T-helper 2 cell treated with Interferon-gamma antibody and Interleukin-4, amounts not matched to agents 100 ng/mL and 5 ng/mL, for 36 hours (primary cell): Measurements from ENCODE around the gene CACNA1E. TPM values are rescaled to one million over a fixed set of nuclear protein-coding genes. Genes with fewer than 3 reads are reported as not detected.
"Not testable (repeated sequence)": the region's sequence is repeated elsewhere in the genome, so short reads cannot be mapped to it uniquely, and the experiment has no call there.

Experiments used
- intact Hi-C: fragments of 100-400 bp; cut with micrococcal nuclease; formaldehyde crosslinking; loops from one replicate; pipeline ENCODE4 v1.15.1; 2023
- total RNA-seq: library from RNA; stranded (reverse); gene quantifications from 2 replicates; pipeline ENCODE4 v1.2.3, GENCODE V29; 2022

Gene CACNA1E
- total RNA-seq, 1 donor from 2014 or later = 0.05 TPM

DNA sequence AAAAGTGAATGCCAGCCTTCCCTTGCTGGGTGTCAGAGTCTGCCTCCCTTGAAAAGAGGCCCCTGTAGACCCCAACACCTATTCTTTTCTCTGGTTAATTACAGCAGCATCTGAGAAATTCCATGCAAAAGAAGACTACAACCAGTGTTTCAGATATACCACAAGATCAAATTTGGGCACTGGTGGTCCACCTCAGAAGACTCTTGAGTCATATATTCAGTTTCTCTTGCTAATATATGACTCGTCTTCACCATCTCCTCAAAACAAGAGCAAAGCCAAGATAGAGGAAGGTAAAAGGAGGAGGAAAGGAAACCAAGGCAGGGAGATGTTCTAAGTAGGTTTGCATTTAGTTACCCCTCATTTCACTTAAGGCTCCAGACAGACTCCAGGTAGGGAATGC, 318.3 kb downstream of the CACNA1E start:
- intact Hi-C loops = no loop called here

DNA sequence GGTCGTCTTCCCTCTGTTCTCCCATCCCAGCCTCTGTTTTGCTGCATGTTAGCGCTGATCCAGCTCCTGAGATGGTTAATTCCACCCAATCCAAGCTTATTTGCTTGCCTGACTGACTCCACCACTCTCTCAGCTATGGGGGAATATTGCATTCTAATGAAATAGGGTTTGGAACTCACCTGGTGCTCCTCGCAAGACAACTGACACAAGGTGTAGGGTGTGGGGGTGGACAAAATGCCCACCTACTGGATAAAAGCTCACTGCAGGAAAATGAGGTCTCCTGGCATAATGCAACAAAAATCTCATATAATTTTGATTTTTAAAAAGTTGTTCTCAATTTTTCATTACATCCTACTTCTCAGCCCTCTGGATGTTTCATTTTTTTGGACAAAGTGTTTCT, 319.1 kb downstream of the CACNA1E start:
- intact Hi-C loops = no loop called here

DNA sequence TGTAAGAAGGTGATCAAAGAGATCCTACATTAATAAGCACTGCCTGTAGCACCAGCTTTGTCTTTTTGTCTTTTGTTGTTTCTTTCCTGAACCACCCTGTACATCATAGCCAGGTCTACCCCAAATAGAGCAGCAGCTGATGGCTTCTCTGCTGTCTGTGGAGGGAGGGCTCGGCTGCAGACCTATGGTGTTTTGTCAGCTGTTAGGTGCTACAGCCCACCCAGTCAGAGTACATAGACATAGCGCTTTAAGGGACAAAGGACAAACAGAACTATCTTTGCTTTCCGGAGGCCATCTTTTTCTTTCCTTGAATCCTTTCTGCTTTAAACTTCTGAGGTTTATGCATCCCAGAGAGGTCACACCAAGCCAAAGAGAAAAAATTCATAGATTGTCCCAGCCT, 320.1 kb downstream of the CACNA1E start:
- intact Hi-C loops = no loop called here

DNA sequence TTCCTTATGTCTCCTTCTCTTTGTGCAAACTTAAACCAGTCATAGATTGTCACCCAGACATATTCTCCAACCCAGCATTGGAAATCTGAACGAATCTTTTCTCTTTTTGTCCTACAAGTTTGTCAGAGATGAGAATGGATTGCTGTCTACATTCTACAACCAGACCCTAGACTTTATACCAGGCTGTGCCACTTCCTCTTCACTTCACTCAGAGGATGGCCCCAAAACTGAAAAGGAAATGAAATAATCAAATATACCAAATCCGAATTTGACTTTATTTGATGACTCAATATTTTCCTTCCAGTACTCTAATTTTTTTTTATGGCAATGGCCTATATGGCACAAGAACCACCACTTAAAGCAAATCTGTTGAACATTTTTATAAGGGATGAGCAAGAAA, 321.7 kb downstream of the CACNA1E start:
- intact Hi-C loops = no loop called here

- intact Hi-C loops = no loop called here
Measured at GRCh38 chr1:181806746-181807145, 323.4 kb downstream of the CACNA1E start.

DNA sequence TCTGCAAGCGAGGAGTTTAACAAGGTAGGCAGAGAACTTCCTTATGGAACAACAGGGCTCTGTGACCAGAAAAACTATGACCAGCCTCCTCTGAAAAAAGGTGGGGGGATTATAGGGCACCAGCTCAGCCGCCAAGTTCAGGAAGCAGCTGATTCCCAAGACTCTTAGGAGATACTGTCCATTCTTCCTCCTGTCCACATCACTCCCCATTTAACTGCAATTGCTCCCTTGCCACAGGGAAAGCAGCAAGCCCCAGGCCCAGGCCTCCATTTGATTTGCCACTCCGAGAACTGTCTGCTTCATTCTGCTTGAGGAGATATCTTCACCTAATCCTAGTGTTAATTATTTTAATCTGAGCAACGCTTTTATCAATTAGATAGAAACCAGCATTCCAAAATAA, 323.9 kb downstream of the CACNA1E start:
- intact Hi-C loops = no loop called here

DNA sequence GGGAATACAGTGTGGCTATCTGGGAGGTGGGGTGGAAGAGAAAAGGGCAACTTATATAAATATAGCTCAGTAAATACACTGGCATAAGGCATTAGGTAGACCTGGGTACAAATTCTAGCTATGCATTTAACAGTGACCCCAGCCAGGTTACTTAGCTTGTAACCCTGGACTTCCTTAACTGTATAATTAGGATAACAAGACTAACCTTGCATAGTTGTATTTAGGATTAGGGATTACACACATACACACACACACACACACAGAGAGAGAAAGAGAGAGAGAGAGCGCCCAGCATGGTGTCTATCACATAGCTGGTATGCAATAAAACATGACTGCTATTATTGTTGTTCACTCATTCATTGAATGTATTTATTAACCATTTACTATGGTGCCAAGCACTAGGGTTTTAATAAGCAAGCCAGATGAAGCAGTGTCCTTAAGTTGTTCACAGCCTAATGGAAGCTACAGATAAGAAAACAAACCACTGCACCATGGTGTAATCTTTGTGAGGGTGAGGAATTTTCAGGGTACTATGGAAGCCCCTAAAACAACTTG, 326.8 kb downstream of the CACNA1E start:
- intact Hi-C loops = no loop called here

GRCh38 chr1:181812208-181812607, 328.9 kb downstream of the CACNA1E start:
- intact Hi-C loops = no loop called here

GRCh38 chr1:181813266-181813665, 329.9 kb downstream of the CACNA1E start:
- intact Hi-C loops = no loop called here

GRCh38 chr1:181816608-181817007, 333.3 kb downstream of the CACNA1E start:
- intact Hi-C loops = no loop called here

DNA sequence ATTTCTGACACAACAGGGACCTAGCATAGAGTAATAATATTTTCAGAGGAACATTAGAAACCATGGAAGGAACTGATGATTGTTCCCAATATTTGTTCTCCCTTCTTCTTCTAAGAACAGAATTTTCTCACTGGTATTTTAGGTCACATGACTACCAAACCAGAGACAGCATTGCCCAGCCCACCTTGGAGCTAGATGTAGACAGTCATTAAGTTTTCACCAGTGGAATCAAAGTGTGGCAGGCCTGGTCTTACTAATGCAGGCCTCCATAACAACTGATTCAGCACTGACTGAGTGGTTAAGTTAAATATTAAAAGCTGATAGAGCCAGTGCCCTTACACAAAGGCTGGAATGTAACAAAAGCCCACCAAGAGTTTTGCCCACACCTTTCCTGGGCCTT, 333.8 kb downstream of the CACNA1E start:
- intact Hi-C loops = no loop called here

GRCh38 chr1:181818459-181818858, 335.1 kb downstream of the CACNA1E start:
- intact Hi-C loops = no loop called here

DNA sequence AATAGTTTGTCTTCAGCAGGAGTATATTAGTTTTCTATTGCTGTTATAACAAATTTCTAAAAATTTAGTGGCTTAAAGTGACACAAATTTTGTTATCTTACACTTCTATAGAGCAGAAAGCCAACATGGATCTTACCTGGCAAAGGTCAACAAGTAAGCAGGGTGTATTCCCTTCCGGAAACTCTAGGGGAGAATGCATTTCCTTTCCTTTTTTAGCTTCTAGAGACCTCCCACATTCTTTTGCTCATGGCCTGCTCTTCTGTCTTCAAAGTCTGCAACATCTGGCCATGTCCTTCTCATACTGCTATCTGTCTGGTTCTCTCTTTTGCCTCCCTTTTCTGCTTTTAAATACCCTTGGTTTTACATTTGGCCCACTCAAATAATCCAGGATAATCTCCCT, 335.6 kb downstream of the CACNA1E start:
- intact Hi-C loops = no loop called here

GRCh38 chr1:181821701-181822100, 338.4 kb downstream of the CACNA1E start:
- intact Hi-C loops = no loop called here

GRCh38 chr1:181832173-181832880, 349.0 kb downstream of the CACNA1E start:
- intact Hi-C loops = not testable (repeated sequence)

DNA sequence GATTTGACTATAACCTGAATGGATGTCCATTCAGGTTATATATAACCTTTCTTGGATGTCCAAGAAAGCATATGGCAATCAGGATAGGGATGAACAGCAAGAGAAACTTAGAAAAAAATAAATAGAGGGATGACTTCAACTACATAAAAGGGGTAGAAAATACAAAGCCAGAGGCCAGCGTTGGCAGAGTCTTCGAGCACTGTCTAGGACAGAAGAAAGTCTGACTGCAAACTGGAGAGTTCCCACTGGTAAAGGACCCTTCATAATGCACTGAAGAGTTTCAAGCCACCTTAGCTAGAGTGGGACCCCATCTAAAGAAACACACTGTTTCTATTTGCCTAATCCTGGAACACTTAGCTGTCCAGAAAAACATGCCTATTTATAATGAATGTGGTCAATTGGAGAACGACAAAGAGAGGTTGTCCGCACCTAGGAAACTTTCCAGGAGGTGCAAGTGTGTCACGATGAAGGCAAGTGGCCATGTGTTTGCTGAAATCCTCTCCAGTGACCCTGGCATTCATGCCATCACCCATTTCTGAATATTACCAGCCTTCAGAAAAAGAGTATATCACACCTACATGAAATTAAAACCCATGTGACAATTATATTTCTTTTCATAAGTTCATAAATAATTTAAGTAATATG, 362.8 kb downstream of the CACNA1E start:
- intact Hi-C loops = no loop called here

GRCh38 chr1:181846681-181847080, 363.4 kb downstream of the CACNA1E start:
- intact Hi-C loops = no loop called here

DNA sequence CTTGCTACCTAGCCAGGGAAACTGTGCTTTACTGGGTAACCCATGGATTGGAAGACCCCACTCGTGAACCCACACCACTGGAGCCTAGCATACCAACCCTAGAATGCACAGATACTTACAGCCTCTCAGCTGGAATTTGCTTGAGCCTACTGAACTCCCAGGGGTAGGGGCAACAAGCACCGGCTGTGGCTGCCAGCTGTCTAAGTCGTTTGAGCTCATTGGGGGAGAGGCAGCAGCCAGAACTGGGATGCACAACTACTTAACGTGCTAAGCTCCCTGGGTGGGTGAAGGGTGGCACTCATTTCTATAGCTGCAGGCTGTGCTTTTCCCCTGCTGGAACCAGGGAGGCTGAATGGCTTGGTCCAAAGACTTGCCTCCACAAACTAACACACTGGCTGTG, 365.8 kb downstream of the CACNA1E start:
- intact Hi-C loops = no loop called here

- intact Hi-C loops = not testable (repeated sequence)
Measured at GRCh38 chr1:181854212-181854611, 370.9 kb downstream of the CACNA1E start.

- intact Hi-C loops = no loop called here
Measured at GRCh38 chr1:181855380-181855779, 372.1 kb downstream of the CACNA1E start.
